Skin epidermis (tissue), 12 donors: Measurements from ENCODE around the gene ODC1.

Experiments used
- H3K27ac ChIP-seq, 21 experiments: fragments of 200-600 bp; sonication (generic) in 11 of 21; one replicate each; pipeline ENCODE4 v1.5.0; 2020; ENCODE audit warnings: mild to moderate bottlenecking in 3 of 21, inconsistent platforms in 2 of 21, moderate library complexity in 2 of 21
- H3K4me3 ChIP-seq, 7 experiments: fragments of 200-600 bp; sonication (generic) in 2 of 7; one replicate each; pipeline ENCODE4 v1.5.0; 2020; ENCODE audit warnings: inconsistent platforms in 2 of 7, mild to moderate bottlenecking in 2 of 7, moderate library complexity in 1 of 7

Gene ODC1

GRCh38 chr2:10480359-10480949, 32.3 kb upstream of the ODC1 start:
- no peak overlapping the region for H3K4me3 ChIP-seq
- H3K27ac ChIP-seq, result no peak overlapping the region

DNA sequence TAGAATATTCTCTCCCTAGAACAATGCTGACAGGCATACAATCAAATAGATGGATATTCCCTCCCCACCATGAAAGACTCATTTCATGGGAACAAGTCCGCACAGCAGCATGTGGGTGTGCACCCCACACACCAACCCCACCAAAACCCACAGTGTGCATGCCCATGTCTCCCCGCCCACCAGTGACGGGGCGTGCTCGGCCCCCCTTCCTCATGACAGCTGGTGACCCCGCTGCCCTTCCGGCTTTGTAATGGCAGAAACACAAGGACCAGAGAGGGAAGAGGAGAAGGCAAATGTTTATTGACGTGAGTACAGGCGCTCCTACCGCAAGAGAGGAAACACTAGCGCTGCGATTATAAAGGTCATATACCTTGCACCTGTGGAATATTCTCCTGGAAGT, 30.8 kb upstream of the ODC1 start:
- Histone ChIP-seq H3K4me3 (no peak overlapping the region), H3K27ac (no peak overlapping the region)

GRCh38 chr2:10478298-10478625, 30.1 kb upstream of the ODC1 start:
- no peak overlapping the region for H3K27ac ChIP-seq
- H3K4me3 ChIP-seq, result no peak overlapping the region

DNA sequence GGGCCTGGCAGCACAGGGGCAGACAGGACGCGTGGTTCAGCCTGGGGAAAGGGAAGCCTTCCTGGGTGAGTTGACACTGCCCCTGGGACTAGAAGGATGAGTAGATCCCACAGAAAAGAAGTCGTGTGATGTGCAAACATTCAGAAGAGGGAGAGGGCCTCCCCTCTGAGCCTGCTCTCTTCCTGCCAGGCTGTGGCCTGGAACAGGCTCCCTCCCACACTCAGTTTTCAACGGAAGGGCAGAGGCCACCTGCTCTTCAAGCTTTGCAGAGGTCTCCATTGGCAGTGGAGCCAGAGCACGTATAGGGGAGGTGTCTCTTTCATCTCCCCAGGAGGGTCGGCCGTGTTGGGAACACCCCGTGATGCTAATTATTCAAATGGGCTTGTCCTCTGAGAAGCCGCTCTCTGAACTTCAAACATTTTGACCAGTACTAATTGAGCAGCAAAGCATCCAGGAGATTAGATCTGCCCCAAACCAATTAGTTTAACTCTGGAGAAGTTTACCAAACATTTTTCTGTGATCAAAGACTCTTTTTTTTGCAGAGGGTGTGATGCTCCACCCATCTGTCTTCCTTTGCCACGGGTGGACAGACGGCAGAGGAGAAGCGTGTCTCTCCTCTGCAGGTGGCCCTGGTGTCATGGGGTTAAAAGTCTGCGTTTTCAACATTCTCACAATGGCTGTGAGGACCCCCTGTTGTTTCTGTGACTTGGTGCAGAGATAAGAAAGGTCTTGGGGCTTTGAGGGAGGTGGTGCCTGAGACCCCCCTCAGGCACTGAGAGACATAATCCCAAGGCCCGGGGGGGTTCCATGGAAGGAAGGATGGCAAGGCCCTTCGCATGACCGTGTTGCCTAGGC, 29.5 kb upstream of the ODC1 start:
- Histone ChIP-seq H3K4me3 (no peak overlapping the region), H3K27ac (no peak overlapping the region)

DNA sequence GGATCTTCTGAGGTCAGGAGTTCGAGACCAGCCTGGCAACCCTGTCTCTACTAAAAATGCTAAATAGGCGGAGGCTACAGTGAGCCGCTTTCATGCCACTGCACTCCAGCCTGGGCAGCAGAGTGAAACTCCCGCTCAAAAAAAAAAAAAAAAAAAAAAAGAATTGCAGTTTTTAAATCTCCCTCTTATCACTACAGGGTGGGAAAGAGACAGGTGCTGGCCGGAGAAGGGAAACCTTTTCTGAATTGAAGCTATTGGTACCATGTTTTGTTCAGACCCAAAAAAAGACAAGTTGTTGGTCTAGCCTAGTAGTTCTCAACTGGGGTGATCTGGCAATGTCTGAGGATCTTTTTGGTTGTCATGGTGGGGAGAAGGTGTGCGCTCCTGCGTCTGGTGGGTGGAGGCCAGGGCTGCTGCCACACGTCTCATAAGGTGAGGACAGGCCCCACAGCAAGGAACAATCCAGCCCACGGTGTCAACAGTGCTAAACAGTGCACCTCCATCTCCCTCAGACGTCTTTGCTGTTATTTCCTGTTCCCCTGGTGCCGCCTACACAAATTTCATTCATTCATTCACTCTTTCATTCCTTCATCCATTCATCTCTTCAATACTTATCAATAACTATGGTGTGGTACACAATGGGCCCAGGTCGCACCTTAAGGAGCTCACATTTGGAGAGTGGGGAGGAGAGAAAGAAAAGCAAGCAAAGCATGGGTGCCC, 28.8 kb upstream of the ODC1 start:
- H3K27ac ChIP-seq, result no peak overlapping the region

GRCh38 chr2:10475811-10476660, 27.9 kb upstream of the ODC1 start:
- H3K27ac ChIP-seq, result no peak overlapping the region

More for the DNA sequence above, 28.8 kb upstream of the ODC1 start:
- H3K4me3 ChIP-seq, result no peak overlapping the region

DNA sequence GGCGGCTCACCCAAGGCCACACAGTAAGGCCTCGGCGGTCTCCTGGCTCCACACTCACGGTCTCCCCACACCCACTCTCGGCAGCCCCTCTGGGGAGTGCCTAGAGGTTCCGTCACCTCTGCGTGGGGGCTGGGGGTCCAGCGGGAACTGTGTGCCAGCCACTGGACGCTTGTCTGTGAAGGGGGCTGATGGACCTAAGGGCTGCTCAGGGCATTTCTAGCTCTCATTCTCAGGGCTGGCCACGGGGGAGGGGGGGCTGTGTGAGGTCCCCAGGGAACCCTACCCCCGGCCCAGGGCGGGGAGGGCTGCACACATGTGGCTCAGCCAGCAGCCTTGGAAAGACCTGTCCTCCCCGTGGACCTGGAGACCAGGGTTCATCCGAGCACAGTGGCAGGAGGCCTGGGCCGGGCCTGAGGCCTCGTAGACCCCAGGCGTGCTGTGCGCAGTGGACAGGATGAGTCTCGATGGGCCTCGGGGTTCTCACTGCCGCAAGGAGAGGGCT, 27.1 kb upstream of the ODC1 start:
- Histone ChIP-seq H3K27ac (no peak overlapping the region), H3K4me3 (no peak overlapping the region)

More at GRCh38 chr2:10475811-10476660, 27.9 kb upstream of the ODC1 start:
- H3K4me3 ChIP-seq, result no peak overlapping the region

DNA sequence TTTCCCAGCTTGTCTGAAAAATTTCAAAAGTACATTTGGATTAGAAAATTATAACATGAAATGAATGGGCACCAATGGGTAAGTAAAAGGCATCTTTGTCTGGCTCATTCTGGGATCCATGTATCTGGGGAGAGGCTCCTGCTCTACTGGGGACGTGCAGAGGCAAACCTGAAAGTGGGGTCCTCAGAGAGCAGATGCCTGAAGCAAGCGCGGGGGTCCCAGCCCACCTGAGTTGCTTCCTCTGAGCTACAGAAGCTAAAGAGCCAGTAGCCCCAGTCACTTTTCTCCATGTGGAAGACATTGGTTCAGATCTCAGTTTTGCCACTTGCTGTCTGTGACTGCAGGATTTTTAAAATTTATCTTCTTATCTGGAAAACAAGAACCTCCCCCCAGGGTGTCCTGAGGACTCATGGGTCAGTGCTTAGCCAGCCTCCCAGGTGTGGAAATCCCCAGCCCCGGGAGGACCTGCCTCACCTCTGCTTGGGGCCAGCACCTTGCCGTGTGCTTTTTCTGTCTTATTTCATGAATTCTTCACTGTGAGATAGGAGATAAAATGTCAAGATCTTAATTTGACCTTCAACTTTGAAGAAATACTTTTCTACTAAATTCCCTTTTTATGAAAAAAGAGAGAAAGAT, 25.1 kb upstream of the ODC1 start:
- H3K27ac ChIP-seq, result no peak overlapping the region
- no peak overlapping the region for H3K4me3 ChIP-seq

DNA sequence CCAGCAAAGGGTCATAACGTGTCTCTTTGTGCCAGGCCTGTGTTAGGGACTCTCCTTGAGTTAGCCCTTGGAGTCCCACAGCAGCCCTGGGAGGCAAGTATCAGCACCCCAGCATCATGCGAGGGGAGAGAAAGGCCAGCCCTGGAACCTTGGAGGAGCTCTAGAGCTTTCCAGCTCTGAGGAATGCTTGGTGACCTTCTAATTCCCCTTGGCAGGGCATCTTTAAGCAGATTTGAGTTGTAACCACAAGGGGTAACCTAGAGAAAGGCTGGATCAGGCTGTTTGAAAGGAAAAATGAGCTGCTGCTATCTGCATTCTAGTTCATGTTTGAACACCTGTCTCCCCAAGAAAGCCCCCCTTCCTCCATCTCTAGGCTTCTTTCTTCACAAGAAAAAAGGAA, 23.8 kb upstream of the ODC1 start:
- no peak overlapping the region for H3K27ac ChIP-seq
- H3K4me3 ChIP-seq, result no peak overlapping the region

DNA sequence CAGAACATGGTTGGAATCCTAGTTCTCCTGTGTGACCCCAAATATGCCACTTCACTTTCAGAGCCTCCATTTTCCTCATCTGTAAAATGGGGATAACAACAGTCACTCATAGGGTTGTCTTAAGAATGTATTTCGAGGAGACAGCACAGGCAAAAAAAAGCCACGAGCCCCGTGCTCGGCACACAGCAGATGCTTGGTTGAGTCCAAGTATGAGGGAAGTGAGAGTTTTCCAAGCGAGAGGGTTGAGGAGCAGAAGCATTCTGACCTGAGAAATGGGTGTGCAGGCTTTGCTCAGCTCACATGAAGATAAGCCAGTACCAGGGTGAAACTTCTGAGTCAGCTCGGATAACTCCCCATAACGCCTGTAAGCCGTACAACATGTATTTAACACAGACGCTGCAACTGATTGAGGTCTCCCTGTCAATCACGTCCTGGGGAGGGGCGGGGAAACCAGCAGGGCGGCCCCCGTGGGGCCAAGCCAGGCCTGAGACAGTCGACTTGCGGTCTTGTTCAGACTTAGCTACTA, 23.0 kb upstream of the ODC1 start:
- Histone ChIP-seq H3K27ac (no peak overlapping the region), H3K4me3 (no peak overlapping the region)

GRCh38 chr2:10469955-10470608, 22.0 kb upstream of the ODC1 start:
- Histone ChIP-seq H3K27ac (no peak overlapping the region), H3K4me3 (no peak overlapping the region)

GRCh38 chr2:10469301-10469700, 21.2 kb upstream of the ODC1 start:
- Histone ChIP-seq H3K27ac (no peak overlapping the region), H3K4me3 (no peak overlapping the region)

- H3K27ac ChIP-seq, result no peak overlapping the region
- H3K4me3 ChIP-seq, result no peak overlapping the region
Measured at GRCh38 chr2:10467401-10467800, 19.3 kb upstream of the ODC1 start.

DNA sequence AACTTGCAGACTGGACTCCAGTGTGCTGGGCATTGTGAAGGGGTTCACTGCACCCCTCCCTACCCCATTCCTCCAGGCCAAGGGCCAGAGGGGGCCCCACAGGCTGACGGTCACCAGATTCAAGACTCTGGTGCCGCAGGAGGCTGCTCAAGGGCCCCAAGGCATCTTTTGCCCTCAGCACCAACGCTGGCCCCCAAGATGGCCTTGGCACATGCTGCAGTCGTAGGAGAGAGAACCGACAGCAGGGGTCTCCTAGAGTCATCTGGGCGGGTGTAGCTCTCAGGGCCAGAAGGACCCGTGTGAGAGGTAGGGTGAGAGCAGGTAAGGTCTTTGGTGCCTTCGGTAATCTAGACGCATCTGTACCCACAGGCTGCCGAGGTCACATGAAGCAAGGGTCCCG, 18.7 kb upstream of the ODC1 start:
- H3K4me3 ChIP-seq, result no peak overlapping the region
- no peak overlapping the region for H3K27ac ChIP-seq

GRCh38 chr2:10465910-10466309, 17.8 kb upstream of the ODC1 start:
- Histone ChIP-seq H3K27ac (no peak overlapping the region), H3K4me3 (no peak overlapping the region)

GRCh38 chr2:10462178-10463083, 14.3 kb upstream of the ODC1 start:
- Histone ChIP-seq H3K27ac (no peak overlapping the region), H3K4me3 (no peak overlapping the region)

GRCh38 chr2:10460366-10460796, 12.3 kb upstream of the ODC1 start:
- Histone ChIP-seq H3K27ac (no peak overlapping the region), H3K4me3 (no peak overlapping the region)
